GM12801 (cell line): Measurements from ENCODE around the gene MDM2.

Experiments
- TF ChIP-seq, protein P1 (sequence below): IDR thresholded peaks from one replicate; pipeline ENCODE4 v1.5.1; 2011; ENCODE audit warnings: control low read depth; ENCODE audit not compliant: insufficient read length; ENCODE audit errors: extremely low read depth

MDM2 gene

DNA sequence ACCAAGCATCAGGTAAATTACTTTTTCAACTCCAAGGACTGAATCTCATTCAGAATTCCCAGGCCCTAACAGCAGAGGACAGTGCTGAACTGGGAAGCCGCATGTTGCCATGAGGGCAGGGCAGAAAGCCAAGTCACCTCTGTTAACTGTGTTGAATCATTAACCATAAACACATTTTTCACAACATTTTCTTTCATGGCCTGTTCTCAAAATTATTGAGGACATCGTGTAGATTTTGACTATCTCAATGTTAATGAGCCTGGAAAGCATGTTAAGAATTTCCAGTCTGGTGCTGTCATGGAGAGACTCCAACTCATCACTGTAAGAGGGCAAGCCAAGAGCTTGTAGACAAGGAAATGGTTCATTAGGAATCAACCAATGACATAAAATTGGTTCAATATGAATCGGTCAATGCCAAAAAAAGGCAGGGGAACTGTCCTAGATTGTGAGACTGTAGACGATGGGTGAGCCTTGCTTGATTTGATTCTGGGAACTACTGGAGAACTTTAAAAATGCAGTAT is 91.3 kb downstream of the MDM2 start:
- TF ChIP-seq, protein P1, sequence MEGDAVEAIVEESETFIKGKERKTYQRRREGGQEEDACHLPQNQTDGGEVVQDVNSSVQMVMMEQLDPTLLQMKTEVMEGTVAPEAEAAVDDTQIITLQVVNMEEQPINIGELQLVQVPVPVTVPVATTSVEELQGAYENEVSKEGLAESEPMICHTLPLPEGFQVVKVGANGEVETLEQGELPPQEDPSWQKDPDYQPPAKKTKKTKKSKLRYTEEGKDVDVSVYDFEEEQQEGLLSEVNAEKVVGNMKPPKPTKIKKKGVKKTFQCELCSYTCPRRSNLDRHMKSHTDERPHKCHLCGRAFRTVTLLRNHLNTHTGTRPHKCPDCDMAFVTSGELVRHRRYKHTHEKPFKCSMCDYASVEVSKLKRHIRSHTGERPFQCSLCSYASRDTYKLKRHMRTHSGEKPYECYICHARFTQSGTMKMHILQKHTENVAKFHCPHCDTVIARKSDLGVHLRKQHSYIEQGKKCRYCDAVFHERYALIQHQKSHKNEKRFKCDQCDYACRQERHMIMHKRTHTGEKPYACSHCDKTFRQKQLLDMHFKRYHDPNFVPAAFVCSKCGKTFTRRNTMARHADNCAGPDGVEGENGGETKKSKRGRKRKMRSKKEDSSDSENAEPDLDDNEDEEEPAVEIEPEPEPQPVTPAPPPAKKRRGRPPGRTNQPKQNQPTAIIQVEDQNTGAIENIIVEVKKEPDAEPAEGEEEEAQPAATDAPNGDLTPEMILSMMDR, result no peak

- TF ChIP-seq, protein P1, result no peak
Observed at GRCh38 chr12:68900241-68900640, 92.3 kb downstream of the MDM2 start.
